Measurements from ENCODE around the gene AFAP1. TPM values are rescaled to one million over a fixed set of nuclear protein-coding genes. Genes with fewer than 3 reads are reported as not detected.
A peak's percentile ranks its signal among the peaks of the same experiment; 100 is the strongest.

Gene AFAP1
- total and polyA plus RNA-seq, 2 donors (not counting 3 experiments of a cell fraction or from before 2014, with no cell fraction given) = 32.3 to 103 TPM

- Histone ChIP-seq H3K9ac (replicated peaks; ENCODE audit: extremely low read depth, insufficient read depth, low read length) (peak overlapping the region; percentile 91), H4K20me1 (replicated peaks; ENCODE audit: control insufficient read depth, extremely low read depth, insufficient read depth, low read length) (no peaks in the 10 kb centered on the region), H3K9me1 (replicated peaks; ENCODE audit: control insufficient read depth, extremely low read depth, insufficient read depth, low read length) (no peaks in the 10 kb centered on the region), H3K4me3 (replicated peaks in 1 of 3; ENCODE audit: insufficient read depth in 1 of 3, low read depth in 1 of 3, low read length in 3 of 3) (no peak overlapping the region), H3K4me2 (ENCODE audit: insufficient read depth, low read length) (peak overlapping the region; percentile 50), H2AFZ (ENCODE audit: low read depth, low read length) (no peak overlapping the region), H3K27ac (ENCODE audit: insufficient read depth, low read depth, low read length) (peak overlapping the region; percentile 97), H3K27me3 (ENCODE audit: control insufficient read depth in 2 of 2, insufficient read depth in 2 of 2, low read length in 2 of 2) (no peaks in the 10 kb centered on the region), H3K36me3 (ENCODE audit: control insufficient read depth in 2 of 2, extremely low read depth in 1 of 2, insufficient read depth in 2 of 2, low read length in 2 of 2) (peaks cover 21 to 24% of the 10 kb centered on the region in 2 experiments), H3K9me3 (replicated peaks; ENCODE audit: control insufficient read depth, insufficient read depth, low read length) (peaks cover 9% of the 10 kb centered on the region), H3K4me1 (ENCODE audit: control insufficient read depth, extremely low read depth, insufficient read depth, low read length) (peaks cover 51% of the 10 kb centered on the region), H3K79me2 (ENCODE audit: control insufficient read depth, insufficient read depth, low read length) (peaks cover 30% of the 10 kb centered on the region)
- DNase-seq (ENCODE audit: low read depth, low spot score) (peak; percentile 81), FAIRE-seq (peak; percentile 83)
- TF ChIP-seq FOS (IDR thresholded peaks at IDR 0.05; ENCODE audit: borderline replicate concordance, insufficient read depth, low read length) (no peak), MYC (IDR thresholded peaks at IDR 0.05; ENCODE audit: low read depth, low read length) (no peak), POLR2A (IDR thresholded peaks at IDR 0.05; ENCODE audit: low read depth, low read length) (peak; percentile 51), JUN (IDR thresholded peaks at IDR 0.05; ENCODE audit: borderline replicate concordance, insufficient read depth, insufficient read length, low read depth) (no peak), CTCF (IDR thresholded peaks at IDR 0.05; ENCODE audit: extremely low read depth in 1 of 2, insufficient read depth in 1 of 2, low read depth in 1 of 2, low read length in 2 of 2) (peak; percentile 96 to 98), POLR2AphosphoS5 (IDR thresholded peaks at IDR 0.05; ENCODE audit: insufficient read depth, low read depth, low read length) (peak; percentile 55), EZH2 (IDR thresholded peaks at IDR 0.05; ENCODE audit: borderline replicate concordance, low read depth, low read length, severe bottlenecking) (no peak), GATA2 (IDR thresholded peaks at IDR 0.05; ENCODE audit: insufficient read depth, insufficient read length, low read depth, low read length) (peak; percentile 15)
- TF ChIP-seq, protein P1, sequence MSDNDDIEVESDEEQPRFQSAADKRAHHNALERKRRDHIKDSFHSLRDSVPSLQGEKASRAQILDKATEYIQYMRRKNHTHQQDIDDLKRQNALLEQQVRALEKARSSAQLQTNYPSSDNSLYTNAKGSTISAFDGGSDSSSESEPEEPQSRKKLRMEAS (IDR thresholded peaks at IDR 0.05; ENCODE audit: insufficient read depth, insufficient read length) = no peak
- no TSS peak for BruUV-seq (replicated peaks)
- intact Hi-C loops (cut with micrococcal nuclease) (loop anchor here (1.0 to 5.0 kb wide), 5 partner anchors 40 to 612 kb away; partner anchors contain the start of gene SORCS2), dilution Hi-C loops (cut with MboI; ENCODE audit: extremely low pct_ligation_motif_present, low sequenced_read_pairs) (no loop called here)
- ChIA-PET CTCF (interaction anchor here (0.6 to 6.5 kb wide), 56 partner anchors 8 to 612 kb away, joined by 3 to 212 read pairs (median 6); partner anchors contain the start of genes AFAP1 and SORCS2), POLR2A (interaction anchor here (1.2 to 2.2 kb wide), 4 partner anchors 38 to 182 kb away, joined by 5 to 10 read pairs (median 8); partner anchors contain the start of gene AFAP1)
Measured at GRCh38 chr4:7803992-7804755, 135.5 kb downstream of the AFAP1 start.
